Measurements from ENCODE around the gene MCU. TPM values are rescaled to one million over a fixed set of nuclear protein-coding genes. Genes with fewer than 3 reads are reported as not detected.

The MCU gene
- total RNA-seq, 1 donor = 42.7 TPM

- Histone ChIP-seq H3K36me3 (ENCODE audit: insufficient read depth, low read length) (no peaks in the 10 kb centered on the region), H3K4me3 (ENCODE audit: insufficient read depth, low read length) (no peak overlapping the region), H3K27ac (ENCODE audit: low read depth, low read length) (peak overlapping the region; percentile 12), H3K4me2 (ENCODE audit: insufficient read depth, low read length) (peak overlapping the region; percentile 66), H4K20me1 (ENCODE audit: insufficient read depth, low read length) (no peaks in the 10 kb centered on the region), H3K27me3 (ENCODE audit: insufficient read depth, low read length) (no peaks in the 10 kb centered on the region), H2AFZ (ENCODE audit: low read length) (no peak overlapping the region), H3K4me1 (ENCODE audit: insufficient read depth, low read length) (peaks cover 21% of the 10 kb centered on the region), H3K9me3 (ENCODE audit: low read depth, low read length) (no peaks in the 10 kb centered on the region), H3K79me2 (ENCODE audit: insufficient read depth, low read length) (peaks cover 11% of the 10 kb centered on the region)
- DNase-seq (ENCODE audit: insufficient read length, low spot score, missing footprints) = no peak
- no peak for TF ChIP-seq CTCF (IDR thresholded peaks at IDR 0.05; ENCODE audit: extremely low read depth, low read depth, low read length)
Observed at GRCh38 chr10:72831696-72832409, 139.9 kb downstream of the MCU start.

GRCh38 chr10:72832701-72833100 lies 140.8 kb downstream of the MCU start:
- peaks cover 11% of the 10 kb centered on the region for H3K79me2 ChIP-seq (ENCODE audit: insufficient read depth, low read length)
- no peaks in the 10 kb centered on the region for H3K27me3 ChIP-seq (ENCODE audit: insufficient read depth, low read length)
- peaks cover 21% of the 10 kb centered on the region for H3K4me1 ChIP-seq (ENCODE audit: insufficient read depth, low read length)
- H2AFZ ChIP-seq (ENCODE audit: low read length) = no peak overlapping the region
- peak overlapping the region; percentile 66 for H3K4me2 ChIP-seq (ENCODE audit: insufficient read depth, low read length)
- DNase-seq (ENCODE audit: insufficient read length, low spot score, missing footprints) = no peak
- peak overlapping the region; percentile 12 for H3K27ac ChIP-seq (ENCODE audit: low read depth, low read length)
- no peak for TF ChIP-seq CTCF (IDR thresholded peaks at IDR 0.05; ENCODE audit: extremely low read depth, low read depth, low read length)
- no peak overlapping the region for H3K4me3 ChIP-seq (ENCODE audit: insufficient read depth, low read length)
- H3K9me3 ChIP-seq (ENCODE audit: low read depth, low read length) = no peaks in the 10 kb centered on the region
- no peaks in the 10 kb centered on the region for H3K36me3 ChIP-seq (ENCODE audit: insufficient read depth, low read length)
- no peaks in the 10 kb centered on the region for H4K20me1 ChIP-seq (ENCODE audit: insufficient read depth, low read length)

GRCh38 chr10:72834183-72834825 lies 142.4 kb downstream of the MCU start:
- Histone ChIP-seq H3K27ac (ENCODE audit: low read depth, low read length) (no peak overlapping the region), H3K36me3 (ENCODE audit: insufficient read depth, low read length) (no peaks in the 10 kb centered on the region), H3K4me1 (ENCODE audit: insufficient read depth, low read length) (peaks cover 21% of the 10 kb centered on the region), H2AFZ (ENCODE audit: low read length) (no peak overlapping the region), H3K27me3 (ENCODE audit: insufficient read depth, low read length) (no peaks in the 10 kb centered on the region), H3K79me2 (ENCODE audit: insufficient read depth, low read length) (peaks cover 11% of the 10 kb centered on the region), H3K4me3 (ENCODE audit: insufficient read depth, low read length) (no peak overlapping the region), H3K4me2 (ENCODE audit: insufficient read depth, low read length) (no peak overlapping the region), H4K20me1 (ENCODE audit: insufficient read depth, low read length) (no peaks in the 10 kb centered on the region), H3K9me3 (ENCODE audit: low read depth, low read length) (no peaks in the 10 kb centered on the region)
- peak; percentile 76 for TF ChIP-seq CTCF (IDR thresholded peaks at IDR 0.05; ENCODE audit: extremely low read depth, low read depth, low read length)
- DNase-seq (ENCODE audit: insufficient read length, low spot score, missing footprints) = no peak

- no peaks in the 10 kb centered on the region for H3K36me3 ChIP-seq (ENCODE audit: insufficient read depth, low read length)
- DNase-seq (ENCODE audit: insufficient read length, low spot score, missing footprints) = no peak
- no peak overlapping the region for H3K27ac ChIP-seq (ENCODE audit: low read depth, low read length)
- H3K27me3 ChIP-seq (ENCODE audit: insufficient read depth, low read length) = no peaks in the 10 kb centered on the region
- peaks cover 6% of the 10 kb centered on the region for H3K4me1 ChIP-seq (ENCODE audit: insufficient read depth, low read length)
- H3K4me2 ChIP-seq (ENCODE audit: insufficient read depth, low read length) = no peak overlapping the region
- no peaks in the 10 kb centered on the region for H3K79me2 ChIP-seq (ENCODE audit: insufficient read depth, low read length)
- no peak overlapping the region for H2AFZ ChIP-seq (ENCODE audit: low read length)
- no peaks in the 10 kb centered on the region for H3K9me3 ChIP-seq (ENCODE audit: low read depth, low read length)
- no peak overlapping the region for H3K4me3 ChIP-seq (ENCODE audit: insufficient read depth, low read length)
- H4K20me1 ChIP-seq (ENCODE audit: insufficient read depth, low read length) = no peaks in the 10 kb centered on the region
- no peak for TF ChIP-seq CTCF (IDR thresholded peaks at IDR 0.05; ENCODE audit: extremely low read depth, low read depth, low read length)
Observed at GRCh38 chr10:72840319-72840718, 148.4 kb downstream of the MCU start.

All from osteoblast (primary cell).